WTC11 (cell line): ENCODE data around the gene GALNT15.

ENCODE experiments used
- CTCF ChIP-seq: fragments of 200-600 bp; IDR thresholded peaks from 2 replicates; pipeline ENCODE4 v1.8.0; 2022; ENCODE audit warnings: antibody characterized with exemption
- ETV6 ChIP-seq: sonication (generic); formaldehyde crosslinking; IDR thresholded peaks from 2 replicates; pipeline ENCODE4 v1.8.1; 2022; ENCODE audit warnings: mild to moderate bottlenecking, missing genetic modification reagents
- MYBL2 ChIP-seq: sonication (generic); formaldehyde crosslinking; IDR thresholded peaks from 2 replicates; pipeline ENCODE4 v1.8.1; 2023; ENCODE audit warnings: mild to moderate bottlenecking, moderate library complexity, missing genetic modification reagents

GRCh38 chr3:16178628-16178988, 4.1 kb downstream of the GALNT15 start:
- TF ChIP-seq CTCF (peak; percentile 3; the same call in 1 of the 2 replicates), ETV6 (CRISPR knock-in tag) (no peak), MYBL2 (no peak)
